GM06990 (cell line): ENCODE results near the gene EIF2B2.

ENCODE experiments used
- DNase-seq: peaks from one replicate; pipeline ENCODE4 v3.0.0-alpha.2; 2011; ENCODE audit not compliant: insufficient read length; ENCODE audit errors: extremely low read depth
- H3K27me3 ChIP-seq: replicated peaks from 2 replicates; pipeline ENCODE4 v1.6.0; 2011; ENCODE audit warnings: low read length; ENCODE audit not compliant: control insufficient read depth, insufficient read depth
- H3K36me3 ChIP-seq: 2 replicates; pipeline ENCODE4 v1.5.1; 2011; ENCODE audit warnings: low read length; ENCODE audit not compliant: control insufficient read depth, insufficient read depth
- H3K4me3 ChIP-seq: replicated peaks from 2 replicates; pipeline ENCODE4 v1.5.1; 2011; ENCODE audit warnings: low read depth, mild to moderate bottlenecking, control low read depth, low read length
- TF ChIP-seq, protein P1 (sequence below): IDR thresholded peaks from 2 replicates; pipeline ENCODE4 v1.5.1; 2011; ENCODE audit warnings: low read length, control low read depth, mild to moderate bottlenecking, inconsistent platforms; ENCODE audit not compliant: insufficient read depth, poor library complexity, severe bottlenecking

The EIF2B2 gene

DNA sequence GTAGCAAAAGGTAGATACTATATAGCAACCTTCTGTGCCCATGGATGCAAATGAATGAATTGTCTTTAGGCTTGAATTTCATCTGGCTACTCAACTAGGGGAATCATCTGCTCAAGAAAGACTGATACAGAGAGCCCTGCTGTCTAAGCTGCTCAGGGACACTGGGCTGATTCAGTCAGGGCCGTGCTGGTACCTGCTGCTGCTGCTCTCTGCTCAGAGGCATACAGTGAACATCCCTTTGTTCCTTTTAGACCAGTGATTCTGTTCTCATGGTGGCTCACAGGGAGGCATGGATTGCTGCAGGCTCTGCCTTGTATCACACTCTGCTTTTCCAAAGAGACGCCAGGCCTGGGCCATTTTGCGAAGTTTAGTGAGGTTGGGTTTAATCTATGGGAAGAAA, 14.1 kb downstream of the EIF2B2 start:
- peaks cover 10% of the 10 kb centered on the region for H3K36me3 ChIP-seq
- TF ChIP-seq, protein P1, sequence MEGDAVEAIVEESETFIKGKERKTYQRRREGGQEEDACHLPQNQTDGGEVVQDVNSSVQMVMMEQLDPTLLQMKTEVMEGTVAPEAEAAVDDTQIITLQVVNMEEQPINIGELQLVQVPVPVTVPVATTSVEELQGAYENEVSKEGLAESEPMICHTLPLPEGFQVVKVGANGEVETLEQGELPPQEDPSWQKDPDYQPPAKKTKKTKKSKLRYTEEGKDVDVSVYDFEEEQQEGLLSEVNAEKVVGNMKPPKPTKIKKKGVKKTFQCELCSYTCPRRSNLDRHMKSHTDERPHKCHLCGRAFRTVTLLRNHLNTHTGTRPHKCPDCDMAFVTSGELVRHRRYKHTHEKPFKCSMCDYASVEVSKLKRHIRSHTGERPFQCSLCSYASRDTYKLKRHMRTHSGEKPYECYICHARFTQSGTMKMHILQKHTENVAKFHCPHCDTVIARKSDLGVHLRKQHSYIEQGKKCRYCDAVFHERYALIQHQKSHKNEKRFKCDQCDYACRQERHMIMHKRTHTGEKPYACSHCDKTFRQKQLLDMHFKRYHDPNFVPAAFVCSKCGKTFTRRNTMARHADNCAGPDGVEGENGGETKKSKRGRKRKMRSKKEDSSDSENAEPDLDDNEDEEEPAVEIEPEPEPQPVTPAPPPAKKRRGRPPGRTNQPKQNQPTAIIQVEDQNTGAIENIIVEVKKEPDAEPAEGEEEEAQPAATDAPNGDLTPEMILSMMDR: no peak

DNA sequence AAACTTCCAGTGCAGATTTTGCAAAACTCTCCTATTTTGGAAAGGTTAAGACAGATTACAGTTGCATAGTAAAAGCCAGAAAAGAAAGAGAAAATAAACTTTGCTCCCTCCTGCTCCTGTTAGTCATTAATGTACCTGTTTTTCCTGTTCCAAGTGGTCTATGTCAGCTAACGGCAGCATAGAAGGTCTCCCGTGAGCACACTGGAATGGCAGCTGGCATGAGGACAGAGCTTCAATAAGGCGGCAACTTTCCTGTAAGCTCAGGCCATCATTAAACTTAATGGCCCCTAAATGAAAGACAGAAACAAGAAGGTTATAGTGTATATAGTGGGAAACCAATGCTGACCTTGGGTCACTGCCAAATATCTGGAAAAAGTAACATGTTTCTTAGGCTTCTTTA, 16.0 kb downstream of the EIF2B2 start:
- H3K36me3 ChIP-seq: peaks cover 13% of the 10 kb centered on the region
- no peak overlapping the region for H3K4me3 ChIP-seq
- no peak for DNase-seq
- TF ChIP-seq, protein P1: no peak
- H3K27me3 ChIP-seq: no peaks in the 10 kb centered on the region

More for the DNA sequence above, 14.1 kb downstream of the EIF2B2 start:
- DNase-seq: no peak
- Histone ChIP-seq H3K27me3 (no peaks in the 10 kb centered on the region), H3K4me3 (no peak overlapping the region)

DNA sequence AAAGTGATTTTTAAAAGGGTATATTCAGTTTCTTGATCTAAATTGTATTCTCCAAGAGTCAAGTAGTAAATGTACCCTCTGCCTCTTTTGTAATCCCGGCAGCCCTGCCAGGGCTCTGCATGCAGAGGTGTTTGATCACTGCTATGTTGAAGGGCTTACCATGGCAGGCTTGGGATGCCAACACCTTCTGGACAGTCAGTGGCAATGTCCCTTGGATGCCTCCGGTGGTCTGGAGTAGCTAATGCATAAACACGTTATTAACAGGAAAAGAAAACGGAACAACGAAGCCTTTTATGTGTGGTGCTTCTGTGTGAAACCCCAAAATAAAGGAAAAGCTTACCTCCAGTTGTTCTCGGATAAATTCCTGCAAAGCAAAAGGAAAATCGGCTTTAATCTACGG, 19.9 kb downstream of the EIF2B2 start:
- H3K4me3 ChIP-seq: no peak overlapping the region
- H3K36me3 ChIP-seq: peaks cover 7% of the 10 kb centered on the region
- H3K27me3 ChIP-seq: no peaks in the 10 kb centered on the region
- DNase-seq: no peak
- TF ChIP-seq, protein P1: peak; percentile 40

DNA sequence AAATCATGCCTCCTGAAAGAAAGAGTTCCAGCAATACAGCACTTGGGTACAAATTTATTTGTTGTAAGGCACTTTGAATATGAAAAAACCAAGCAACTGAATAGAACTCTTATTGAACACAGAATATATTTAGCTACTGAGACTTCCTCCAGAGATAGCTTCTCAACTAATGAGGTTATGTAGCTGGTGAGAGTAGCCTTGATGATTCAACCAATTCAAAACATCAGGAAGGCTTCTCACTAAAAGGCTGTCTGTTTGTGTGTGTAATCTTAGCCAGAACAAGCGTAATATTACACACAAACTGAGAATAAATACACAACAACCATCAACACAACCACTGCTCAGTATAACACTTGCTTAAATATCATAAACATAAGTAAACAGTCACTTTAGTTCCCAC, 20.4 kb downstream of the EIF2B2 start:
- TF ChIP-seq, protein P1: no peak
- no peak overlapping the region for H3K4me3 ChIP-seq
- H3K36me3 ChIP-seq: peaks cover 7% of the 10 kb centered on the region
- H3K27me3 ChIP-seq: no peaks in the 10 kb centered on the region
- DNase-seq: no peak

DNA sequence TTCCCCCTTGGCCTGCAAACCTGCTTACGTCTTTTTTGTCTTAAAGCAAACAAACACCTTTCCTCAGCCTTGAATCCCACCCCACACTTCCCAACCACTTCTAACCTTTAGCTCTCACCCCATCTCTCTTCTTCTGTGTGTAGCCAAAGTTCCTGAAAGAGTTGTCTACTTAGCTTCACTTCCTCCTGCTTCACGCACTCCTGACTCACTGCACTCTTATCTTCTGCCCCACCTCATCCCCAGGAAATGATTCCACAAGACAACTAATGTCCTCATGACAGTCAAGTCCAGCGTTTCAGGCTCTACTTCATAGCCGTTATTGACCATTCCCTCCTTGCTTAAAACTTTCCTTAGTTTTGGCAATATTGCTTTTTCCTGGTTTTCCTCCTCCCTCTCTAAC, 22.4 kb downstream of the EIF2B2 start:
- no peaks in the 10 kb centered on the region for H3K27me3 ChIP-seq
- H3K4me3 ChIP-seq: no peak overlapping the region
- peaks cover 6% of the 10 kb centered on the region for H3K36me3 ChIP-seq
- no peak for DNase-seq
- TF ChIP-seq, protein P1: no peak

DNA sequence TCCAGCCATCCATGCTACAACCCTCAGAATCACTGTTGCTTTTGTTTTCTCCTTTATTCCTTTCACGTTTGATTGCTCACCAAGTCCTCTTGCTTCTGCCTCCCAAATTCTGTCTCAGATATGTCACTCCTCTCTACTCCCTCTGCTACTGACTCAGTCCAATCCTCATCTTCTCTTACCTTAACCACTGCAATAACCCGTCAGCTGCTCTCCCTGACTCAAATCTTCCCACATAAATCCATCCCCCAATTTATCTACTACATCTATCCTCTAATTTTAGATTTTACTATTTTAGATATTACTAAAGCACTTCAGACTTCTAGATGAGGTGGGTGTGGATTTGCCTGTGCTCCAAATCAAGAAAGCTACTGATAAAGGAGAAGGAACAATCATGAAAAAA, 23.2 kb downstream of the EIF2B2 start:
- no peak for DNase-seq
- Histone ChIP-seq H3K27me3 (no peaks in the 10 kb centered on the region), H3K4me3 (no peak overlapping the region), H3K36me3 (peaks cover 4% of the 10 kb centered on the region)
- TF ChIP-seq, protein P1: no peak
